ELF-1 (cell line): ENCODE results near the gene ST6GAL2.

Experiments used
- DNase-seq: peaks from one replicate; pipeline ENCODE4 v3.0.0-alpha.2; 2016; ENCODE audit warnings: low read depth, low spot score

Gene ST6GAL2

DNA sequence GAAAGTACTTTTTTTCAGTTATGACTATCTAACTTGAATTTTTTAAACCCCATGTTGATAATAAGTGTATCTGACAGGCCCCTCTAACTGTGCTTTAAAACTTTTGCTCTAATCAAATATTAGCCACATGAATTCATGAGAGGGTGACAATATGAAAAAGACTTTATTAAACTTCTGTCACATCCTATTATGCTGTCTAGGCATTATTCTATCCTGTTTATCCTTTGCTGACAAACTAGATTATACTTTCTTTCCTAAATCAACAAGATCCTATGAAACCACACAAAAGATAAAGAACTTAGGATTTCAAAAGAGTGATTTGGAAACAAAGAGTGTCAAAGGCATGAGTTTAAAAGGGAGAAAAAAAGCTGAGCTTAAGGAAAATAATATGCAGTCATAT lies 57.8 kb downstream of the ST6GAL2 start:
- DNase-seq: no peak

DNA sequence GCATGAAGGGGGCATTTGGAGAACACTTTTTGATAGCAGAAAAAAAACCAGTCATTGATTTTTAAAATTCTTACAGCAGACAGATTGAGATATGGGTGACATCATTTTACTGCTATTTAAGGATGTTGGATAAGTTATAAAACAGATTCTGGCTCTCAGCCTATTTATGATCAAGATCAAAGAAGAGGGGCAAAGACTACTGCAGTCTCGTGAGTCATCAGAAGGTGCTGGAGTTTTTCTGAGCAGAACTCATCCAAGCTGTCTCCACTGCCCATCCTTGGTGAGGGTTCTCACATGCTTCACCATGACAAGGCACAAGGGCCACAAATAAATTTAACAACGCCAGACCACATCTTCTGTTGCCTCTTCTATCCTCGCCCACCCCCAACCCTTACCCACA lies 58.8 kb downstream of the ST6GAL2 start:
- no peak for DNase-seq

DNA sequence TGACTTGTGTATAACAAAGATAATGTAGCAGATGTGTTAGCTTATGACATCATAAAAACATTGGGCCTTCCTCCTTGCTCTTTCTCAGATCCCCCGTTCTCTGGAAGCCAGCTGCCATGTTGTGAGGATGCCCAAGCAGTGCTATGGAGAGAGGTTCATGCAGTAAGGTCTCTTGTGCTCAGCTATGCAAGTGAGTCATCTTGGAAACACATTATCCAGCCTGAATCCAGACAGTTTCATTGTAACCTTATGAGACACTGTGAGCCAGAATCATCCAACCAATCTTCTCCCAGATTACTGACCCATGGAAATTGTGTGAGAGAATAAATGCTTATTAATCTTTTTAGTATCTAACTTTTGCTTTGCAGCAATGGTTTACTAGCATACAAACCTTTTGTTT lies 60.8 kb downstream of the ST6GAL2 start:
- DNase-seq: no peak

DNA sequence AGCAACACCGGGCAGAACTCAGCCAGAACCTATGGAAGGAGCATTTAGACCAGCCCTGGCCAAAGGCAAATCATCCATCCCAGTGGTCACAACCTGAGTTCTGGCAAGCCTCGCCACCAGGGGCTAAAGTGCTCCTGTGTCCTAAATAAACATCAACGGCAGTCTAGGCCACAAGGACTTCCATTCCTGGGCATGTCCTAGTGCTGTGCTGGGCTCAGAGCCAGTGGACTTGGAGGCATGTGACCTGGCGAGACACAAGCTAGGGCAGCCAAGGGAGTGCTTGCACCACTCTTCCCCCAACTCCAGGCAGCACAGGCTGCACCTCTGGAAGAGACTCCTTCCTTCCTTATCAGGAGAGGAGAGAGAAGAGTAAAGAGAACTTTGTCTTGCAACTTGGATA lies 69.0 kb downstream of the ST6GAL2 start:
- DNase-seq: no peak

DNA sequence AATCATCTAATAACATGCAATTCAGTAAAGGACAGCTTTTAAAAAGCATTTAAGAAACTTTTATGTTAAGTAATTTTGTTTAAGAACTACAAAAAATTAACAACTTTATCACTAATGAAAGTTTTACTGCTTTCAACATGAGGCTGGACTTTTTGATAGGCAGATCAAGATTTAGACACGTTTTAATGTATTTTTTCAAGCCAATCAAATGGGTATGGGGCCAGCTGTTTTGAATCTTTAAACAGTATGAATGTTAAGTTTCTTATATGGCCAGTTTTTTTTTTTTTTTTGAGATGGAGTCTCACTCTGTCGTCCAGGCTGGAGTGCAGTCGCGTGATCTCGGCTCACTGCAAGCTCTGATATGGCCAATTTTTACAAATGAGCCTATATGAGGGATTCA lies 73.1 kb downstream of the ST6GAL2 start:
- no peak for DNase-seq

DNA sequence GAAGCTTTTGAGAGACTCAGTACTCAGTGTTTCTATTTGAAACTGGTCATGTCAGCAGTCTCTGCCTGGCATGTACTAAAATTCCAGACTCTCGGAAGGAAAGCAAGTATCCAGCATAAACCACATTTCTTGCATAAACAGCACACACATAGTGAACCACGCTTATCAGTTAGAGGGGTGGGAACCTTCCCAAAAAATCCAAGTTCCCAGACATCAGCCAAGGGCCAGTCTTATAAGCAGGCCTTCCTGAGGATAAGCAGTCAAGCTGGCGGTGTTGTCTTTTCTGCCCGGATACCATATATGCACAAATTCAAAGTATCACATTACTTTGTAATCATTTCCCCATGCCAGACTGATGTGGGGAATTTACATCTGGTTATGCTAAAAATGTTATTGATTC lies 73.6 kb downstream of the ST6GAL2 start:
- no peak for DNase-seq

DNA sequence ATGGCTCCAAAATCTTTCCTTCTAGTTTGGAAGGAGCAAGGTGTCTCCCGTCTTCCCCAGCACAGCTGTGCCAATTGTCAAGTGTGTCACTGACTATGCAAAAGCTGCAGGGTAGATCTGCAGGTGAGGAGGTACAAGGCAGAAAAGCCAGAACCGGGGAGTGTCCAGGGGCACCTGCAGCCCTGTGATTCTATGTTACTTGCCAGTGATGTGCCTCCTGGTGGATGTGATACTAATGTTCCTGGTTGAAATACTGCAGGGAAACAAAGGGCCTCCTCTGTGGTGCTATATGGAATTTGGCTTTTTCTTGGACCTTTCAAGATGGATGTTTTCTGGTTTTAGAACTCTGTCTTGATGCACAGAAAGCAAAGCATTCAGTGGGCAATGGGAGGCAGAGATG lies 80.3 kb downstream of the ST6GAL2 start:
- DNase-seq: no peak

DNA sequence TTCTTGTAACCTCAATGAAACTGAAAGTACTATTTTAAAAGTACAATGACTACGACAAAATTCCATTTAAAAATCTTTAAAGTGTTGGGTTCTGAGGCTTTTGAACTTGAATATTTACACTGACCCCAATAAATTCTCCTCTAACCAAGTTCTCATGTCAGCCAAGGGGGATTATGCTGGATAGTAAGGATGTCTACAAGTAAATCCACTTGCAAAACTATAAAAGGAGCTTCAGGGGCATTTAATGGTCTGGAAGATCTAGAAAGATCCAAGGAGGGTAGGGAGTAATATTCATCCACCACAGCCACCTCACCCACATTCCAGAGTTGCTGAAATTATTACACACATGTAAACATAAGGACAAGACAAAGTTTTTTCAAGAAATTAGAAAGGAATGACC lies 81.8 kb downstream of the ST6GAL2 start:
- DNase-seq: no peak

DNA sequence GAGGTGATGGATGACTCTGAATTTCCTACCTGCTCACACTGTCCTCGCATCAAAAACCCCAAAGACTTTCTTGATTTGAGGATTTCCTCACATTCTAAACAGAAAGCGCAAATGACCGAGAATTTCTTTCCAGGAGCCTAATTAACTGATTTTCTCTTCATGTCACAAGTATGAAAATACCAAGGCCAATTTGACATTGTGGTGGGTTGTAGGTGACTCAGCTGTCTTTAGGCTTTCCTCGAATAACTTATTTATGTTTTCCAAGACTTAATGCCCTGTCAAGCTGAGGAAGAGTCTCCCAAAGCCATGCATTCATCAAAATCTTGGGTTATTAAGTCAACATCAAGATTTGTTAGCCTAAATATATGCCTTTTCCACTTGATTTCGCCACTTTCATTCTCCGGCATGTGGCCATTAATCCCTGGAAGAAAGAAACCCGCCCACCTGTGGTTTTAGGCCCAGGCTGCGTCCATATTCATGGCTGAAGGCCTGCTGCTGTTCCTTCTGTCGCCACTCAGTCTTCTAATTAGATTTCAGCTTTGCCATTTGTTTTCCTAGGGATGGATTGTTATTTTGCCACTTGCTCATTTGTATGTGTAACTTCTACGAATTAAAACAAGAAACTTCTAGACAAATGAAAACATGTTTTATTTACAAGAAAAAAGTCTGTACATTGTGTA lies 84.9 kb downstream of the ST6GAL2 start:
- peak; percentile 22 for DNase-seq

DNA sequence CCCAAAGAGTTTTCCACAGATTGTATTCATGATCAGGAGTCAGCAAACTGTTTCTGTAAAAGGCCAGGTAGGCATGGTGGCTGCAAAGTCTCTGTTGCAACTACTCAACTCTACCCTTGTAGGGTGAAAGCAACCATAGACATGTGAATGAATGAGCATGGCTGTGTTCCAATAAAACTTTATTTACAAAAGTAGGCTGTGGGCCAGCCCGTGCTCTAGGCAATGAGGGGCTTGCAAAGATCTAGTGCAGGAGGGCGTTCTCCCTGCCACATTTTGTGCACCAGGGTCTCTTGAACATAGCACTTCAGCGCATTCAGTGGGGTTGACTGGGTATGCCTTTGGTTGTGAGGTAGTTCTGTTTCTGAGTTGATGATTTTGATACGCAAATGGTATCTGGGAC lies 85.8 kb downstream of the ST6GAL2 start:
- DNase-seq: no peak

DNA sequence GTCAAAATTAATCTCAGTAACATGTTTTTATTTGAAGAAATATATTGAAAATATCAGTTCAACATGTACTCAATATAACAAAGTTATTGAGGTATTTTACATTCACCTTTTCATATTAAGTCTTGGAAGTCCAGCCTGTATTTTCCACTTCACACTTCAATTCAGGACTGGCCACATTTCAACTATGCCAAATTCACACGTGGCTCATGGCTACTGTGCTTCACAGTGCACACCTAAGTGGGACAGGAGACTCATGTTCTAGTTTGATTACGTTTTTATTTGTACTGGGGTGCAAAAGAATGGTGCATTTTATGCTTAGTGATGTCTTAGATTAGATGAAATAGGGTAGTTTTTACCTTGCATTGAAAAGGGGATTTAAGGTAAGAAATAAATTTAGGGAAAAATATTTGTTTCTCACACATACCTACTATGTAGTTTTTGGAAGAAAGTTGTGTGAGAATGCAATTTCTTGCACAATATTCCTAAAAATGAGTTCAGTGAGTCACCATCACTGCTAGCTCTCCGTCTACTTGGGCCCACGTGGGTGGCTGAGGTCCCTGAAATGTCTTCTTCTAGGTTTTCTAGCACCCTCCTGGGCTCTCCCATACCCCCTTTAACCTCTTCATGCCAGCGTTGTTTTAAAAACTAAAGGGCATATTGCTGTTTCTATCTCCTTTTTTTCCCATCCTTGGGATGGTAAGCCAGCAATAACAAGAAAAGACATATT lies 87.0 kb downstream of the ST6GAL2 start:
- DNase-seq: no peak

DNA sequence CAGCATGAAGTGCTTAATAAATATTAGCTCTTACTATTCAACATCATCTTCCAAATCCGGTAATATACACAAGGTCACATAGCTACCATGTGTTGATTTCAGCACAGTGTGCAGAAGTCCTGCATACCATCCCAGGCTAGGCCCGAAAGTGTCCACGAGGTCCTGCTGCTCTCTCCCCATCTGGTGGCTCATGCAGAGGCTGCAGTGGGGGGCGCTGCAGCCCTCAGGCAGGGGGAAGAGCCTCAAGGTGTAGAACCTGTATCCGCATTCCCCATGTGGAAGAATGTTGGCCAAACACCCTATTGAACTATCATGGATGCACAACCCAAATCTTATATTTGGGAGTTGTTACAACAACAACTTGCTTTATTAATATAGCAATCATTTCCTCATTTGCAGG lies 88.5 kb downstream of the ST6GAL2 start:
- no peak for DNase-seq

DNA sequence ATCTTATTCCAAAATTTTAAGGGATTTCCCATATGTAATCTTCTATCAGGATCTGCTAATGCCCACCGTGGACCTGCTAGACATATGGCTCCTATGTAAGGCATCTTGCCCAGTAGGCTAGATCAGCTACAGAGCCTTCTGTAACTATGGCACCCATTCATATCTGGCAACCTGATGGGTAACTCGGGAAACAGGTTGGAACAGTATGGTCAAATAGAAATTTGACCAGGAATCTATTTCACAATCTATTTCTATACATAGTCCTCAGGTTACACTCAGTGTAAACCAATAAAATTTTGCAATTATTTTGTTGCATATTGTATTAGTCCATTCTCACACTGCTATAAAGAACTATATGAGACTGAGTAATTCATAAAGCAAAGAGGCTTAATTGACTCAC lies 93.3 kb downstream of the ST6GAL2 start:
- no peak for DNase-seq

DNA sequence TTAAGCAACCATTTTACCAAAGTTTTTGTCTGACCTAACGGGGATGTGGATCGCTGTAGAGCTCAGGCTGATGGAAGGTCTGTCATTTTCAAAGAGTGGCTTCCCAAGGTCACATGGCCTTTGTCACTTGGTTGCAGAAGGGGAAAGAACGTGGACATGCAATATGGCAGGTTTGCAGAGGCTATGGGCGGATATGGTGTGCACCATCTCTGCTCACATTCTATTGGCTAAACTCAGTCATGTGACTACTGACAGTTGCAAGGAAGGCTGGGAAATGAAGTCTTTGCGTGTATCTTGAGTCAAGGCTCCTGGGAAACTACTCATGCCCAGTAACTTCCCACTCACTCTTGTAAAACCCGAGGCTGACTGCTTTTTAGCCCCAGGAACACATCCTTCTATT lies 96.8 kb downstream of the ST6GAL2 start:
- peak; percentile 5 for DNase-seq

DNA sequence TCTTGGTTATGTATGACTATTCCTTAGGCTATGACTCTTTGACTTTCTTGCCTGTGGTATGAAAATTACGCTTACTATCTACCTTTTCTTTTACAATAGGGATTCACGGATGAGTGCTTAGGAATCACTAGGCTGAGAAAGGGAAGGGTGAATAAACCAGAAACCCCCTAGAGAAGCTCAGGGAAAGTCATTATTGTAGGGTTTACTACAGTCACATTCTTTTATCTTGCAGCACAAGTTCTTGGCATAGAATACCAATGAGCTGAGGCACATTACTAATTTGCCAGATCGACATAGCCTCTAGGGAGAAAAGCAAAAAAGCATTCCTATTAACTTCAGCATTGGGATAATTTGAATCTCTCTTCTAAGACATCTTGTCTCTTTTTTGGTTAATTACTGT lies 103.3 kb downstream of the ST6GAL2 start:
- no peak for DNase-seq

DNA sequence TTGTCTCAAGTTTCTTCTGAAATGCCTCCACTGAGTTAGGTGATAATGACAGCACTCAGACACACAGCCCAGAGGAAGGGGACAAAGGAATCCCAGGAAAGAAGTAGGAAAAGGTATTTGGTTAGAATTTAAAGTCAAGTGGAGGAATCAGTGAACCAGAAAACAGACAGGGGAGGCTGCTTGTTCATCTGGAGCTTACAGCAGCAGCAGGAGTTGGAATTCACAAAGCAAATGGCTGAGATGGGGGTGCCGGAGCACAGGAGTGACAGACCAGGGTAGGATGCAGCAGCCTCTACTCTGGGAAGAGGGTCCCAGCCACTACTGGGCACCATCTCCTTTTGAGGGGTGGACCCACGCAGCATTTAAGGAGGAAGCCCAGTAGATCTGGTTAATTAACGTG lies 104.8 kb downstream of the ST6GAL2 start:
- DNase-seq: no peak

DNA sequence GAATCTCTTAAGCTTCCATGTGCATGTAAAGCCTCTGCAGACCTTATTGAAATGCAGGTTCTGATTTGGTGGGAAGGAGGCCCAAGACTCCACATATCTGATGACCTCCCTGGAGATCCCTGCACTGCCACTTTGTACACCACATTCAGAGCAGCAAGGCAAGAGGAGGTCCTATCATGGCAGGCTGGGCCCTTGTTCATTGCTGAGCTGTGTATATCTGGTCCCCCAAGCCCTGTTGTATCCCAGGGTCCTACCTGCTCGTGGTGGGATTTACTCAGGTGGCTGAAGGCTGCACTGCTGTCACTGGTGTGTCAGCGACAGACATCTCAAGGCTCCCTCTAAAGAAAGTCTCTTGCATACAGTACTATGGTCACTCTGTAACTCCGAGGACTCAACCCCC lies 114.2 kb downstream of the ST6GAL2 start:
- DNase-seq: no peak

DNA sequence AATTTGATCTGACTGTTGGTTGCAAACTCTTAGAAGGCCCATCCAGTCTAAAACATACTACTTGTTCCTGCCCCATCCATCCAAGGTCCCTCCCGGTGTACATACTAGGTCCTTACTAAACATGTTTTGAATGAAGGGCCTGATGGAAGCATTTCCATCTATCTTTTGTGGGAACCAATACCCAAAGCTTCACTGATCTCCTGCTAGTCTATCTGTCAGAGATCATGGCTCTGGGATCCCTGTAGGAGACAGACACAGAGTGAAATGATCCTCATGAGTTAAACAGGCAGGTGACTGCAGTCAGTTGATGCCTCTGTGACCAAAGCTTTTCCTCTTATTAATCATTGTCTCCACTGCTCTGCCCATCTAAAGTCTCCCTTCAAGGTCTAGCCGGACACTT lies 115.0 kb downstream of the ST6GAL2 start:
- DNase-seq: no peak

DNA sequence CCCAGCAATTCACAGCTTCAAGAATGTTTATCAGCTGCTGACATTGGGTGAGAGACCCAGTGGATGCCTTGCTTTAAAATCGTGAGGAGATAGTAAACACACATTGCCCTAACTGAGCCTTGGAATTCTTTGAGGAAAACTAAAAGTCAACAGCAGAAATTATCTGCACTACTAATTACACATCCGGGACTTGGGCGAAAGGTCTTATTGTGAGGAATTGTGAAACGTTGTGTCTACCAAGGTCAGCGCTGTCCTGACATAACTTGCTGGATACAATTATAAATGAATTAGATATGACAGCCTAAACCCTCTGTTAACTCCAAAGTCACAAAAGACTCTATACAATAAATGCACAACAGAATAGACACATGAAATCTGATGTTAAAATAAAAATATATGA lies 121.4 kb downstream of the ST6GAL2 start:
- DNase-seq: no peak

DNA sequence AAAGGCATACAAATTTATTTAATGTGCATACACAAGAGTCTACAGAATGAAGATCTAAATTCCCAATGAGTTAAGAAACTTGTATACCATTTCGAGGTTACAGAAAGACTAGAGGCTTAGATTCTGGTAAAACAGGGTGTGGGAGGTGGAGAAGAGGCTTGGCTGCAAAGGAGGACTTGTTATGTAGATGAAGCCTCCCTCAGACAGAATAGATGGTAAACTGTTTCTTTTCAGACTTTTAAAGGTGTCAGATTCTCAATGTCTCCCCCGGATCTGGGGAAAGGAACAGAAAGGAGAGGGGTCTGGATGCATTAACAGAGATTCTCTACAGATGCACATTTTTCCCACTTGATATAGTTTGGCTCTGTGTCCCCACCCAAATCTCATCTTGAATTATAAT lies 126.0 kb downstream of the ST6GAL2 start:
- DNase-seq: peak; percentile 11

DNA sequence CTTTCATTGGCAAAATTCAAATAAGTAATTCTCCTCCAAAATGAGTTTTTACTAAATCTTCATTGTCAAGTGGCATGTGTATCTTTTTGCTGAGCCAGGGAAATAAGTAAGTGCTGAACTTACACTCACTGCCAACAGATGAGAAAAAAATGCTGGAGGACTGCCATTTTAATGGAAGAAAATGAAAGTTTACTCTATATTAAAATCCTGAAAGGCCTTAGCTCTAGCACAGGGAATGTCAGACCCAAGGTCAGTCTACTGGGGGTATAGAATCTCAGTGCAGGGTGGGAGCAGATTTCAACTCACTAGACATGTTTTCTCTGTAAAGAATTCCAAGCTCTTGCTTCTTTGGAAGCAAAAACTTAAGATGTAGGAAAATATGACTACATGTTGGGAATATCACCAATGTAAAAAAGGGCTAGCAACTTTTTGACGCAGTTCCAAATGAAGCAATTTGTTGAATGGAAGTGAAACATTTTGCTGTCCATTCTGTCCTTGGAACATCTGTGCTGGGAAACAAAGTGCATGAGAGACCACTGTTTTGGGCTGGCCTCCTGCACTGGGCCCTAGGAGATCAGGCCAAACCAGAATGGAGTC lies 127.0 kb downstream of the ST6GAL2 start:
- DNase-seq: no peak
